ENCODE data around the gene GABARAPL1.
"Not testable (repeated sequence)": the region's sequence is repeated elsewhere in the genome, so short reads cannot be mapped to it uniquely, and the experiment has no call there.

The GABARAPL1 gene

DNA sequence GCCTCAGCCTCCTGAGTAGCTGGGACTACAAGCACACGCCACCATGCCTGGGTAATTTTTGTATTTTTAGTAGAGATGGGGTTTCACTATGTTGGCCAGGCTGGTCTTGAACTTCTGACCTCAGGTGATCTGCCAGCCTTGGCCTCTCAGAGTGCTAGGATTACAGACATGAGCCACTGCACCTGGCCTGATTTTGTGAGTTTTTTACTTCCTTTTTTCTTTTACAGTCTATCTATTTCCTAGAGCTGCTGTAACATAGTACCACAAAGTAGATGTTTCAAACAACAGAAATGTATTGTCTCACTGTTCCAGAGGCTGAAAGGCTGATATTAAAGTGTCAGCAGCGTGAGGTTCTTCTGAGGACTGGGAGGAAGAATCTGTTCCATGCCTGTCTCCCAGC lies 8.2 kb upstream of the GABARAPL1 start:
- not testable (repeated sequence) for DNase-seq

DNA sequence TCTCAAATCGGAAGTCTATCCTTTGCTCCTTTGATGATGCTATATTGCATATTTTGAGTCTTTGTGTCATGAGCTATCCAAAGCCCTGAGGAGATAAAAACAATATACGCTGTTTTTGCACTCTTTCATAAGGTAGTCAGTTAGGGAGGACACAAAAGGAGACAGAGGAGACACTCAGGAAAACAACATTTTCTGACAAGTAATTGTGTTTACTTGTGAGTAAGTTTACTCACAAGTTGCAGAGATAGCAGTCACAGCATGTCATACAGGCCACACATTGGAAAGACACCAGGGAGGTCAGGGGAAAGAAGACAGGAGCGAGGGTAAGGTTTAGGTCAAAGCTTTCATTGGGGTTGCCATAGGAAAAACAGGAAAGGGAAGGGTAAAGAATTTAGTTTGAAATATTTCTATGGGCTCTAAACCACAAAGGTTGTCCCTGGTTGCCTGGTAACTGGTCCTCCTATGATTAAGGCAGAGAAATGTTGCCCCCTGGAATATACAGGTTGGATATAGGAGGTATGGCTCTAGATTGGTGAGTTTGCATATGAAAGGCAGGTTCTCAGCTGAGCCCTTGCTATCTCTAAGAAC lies 7.4 kb upstream of the GABARAPL1 start:
- DNase-seq: no peak

DNA sequence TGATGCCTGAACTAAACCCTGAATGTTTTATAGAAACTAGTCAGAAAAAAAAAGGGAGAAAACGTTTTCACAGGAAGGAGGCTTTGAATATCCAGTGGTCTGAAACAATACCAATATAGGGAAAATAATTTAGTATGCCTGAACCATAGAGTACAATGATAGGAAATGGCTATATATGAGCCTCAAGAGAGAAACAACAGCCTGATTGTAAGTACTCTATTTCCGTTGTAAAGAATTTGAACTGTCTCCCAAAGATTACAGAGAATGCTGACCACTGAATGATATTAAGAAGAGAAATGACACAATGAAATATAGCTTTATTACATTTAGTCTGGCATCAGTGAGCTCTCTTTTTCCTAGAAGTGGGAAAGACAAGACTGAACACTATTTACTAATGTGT lies 5.5 kb upstream of the GABARAPL1 start:
- DNase-seq: no peak

DNA sequence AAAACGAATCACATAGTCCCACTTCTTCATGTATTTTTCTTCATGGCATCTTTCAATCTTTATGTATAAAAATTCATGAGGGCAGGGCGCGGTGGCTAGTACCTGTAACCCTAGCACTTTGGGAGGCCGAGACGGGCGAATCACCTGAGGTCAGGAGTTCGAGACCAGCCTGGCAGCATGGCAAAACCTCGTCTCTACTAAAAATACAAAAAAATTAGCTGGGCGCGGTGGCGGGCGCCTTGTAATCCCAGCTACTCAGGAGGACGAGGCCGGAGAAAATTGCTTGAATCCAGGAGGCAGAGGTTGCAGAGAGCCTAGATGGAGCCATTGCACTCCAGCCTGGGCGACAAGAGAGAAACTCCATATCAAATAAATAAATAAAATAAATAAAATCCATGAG lies 2.5 kb upstream of the GABARAPL1 start:
- DNase-seq: no peak

DNA sequence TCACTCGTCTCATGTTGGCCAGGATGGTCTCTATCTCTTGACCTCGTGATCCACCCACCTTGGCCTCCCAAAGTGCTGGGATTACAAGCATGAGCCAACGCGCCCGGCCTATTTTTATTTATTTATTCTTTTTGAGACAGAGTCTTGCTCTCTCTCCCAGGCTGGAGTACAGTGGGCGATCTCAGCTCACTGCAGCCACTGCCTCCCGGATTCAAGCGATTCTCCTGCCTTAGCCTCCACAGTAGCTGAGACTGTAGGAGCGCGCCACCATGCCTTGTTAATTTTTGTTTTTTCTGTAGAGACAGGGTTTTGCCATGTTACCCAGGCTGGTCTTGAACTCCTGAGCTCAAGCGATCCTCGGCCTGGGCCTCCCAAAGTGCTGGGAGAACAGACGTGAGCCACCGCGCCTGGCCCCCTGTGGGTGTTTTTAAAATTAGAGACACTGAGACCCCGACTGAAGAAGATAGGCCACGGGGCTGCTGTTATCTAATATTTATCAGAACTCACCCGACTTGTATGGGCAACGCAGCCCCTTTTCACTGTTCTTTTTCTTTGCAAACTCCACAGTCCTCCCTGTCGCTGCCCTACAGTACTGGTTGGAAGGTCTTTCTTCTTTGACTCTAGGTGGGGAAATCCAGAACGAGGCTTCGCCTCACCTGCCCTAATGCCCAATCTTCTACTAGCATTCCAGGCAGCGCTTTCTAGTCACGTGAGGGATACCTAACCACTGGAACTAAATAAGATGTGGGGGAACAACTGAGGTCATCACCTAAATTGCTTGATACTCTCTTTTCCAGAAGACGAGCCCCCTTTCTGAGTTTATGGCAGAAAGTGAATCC lies 1.4 kb upstream of the GABARAPL1 start:
- DNase-seq: no peak

DNA sequence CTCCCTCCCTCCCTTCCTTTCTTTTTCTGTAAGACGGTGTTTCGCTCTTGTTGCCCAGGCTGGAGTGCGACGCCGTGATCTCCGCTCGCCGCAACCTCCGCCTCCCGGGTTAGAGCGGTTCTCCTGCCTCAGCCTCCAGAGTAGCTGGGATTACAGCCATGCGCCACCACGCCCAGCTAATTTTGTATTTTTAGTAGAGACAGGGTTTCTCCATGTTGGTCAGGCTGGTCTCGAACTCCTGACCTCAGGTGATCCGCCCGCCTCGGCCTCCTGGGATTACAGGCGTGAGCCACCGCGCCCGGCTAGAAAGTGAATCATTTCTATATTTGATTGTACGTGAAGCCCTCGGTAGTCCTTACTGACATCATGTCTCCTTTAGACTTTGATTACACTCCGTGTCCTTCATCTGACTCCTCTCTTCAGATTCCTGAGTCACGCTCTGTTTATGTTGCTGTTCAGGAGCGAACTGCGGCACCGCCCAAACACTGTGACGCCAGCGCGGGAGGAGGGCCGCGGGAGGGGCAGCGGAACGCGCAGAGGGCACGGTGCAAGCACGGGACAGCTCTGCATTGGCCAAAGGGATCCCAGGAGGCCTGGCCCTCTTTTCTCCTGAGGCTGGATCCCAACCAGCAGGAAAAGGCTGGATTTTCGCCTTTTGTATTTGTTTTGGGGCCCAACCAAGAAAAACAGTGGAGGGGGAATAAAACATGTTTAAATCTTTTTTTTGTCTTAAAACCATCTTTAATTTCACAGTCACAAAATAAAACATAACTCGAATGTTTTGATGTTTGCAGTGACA lies 538 bp upstream of the GABARAPL1 start:
- DNase-seq: peak; percentile 67 to 75

DNA sequence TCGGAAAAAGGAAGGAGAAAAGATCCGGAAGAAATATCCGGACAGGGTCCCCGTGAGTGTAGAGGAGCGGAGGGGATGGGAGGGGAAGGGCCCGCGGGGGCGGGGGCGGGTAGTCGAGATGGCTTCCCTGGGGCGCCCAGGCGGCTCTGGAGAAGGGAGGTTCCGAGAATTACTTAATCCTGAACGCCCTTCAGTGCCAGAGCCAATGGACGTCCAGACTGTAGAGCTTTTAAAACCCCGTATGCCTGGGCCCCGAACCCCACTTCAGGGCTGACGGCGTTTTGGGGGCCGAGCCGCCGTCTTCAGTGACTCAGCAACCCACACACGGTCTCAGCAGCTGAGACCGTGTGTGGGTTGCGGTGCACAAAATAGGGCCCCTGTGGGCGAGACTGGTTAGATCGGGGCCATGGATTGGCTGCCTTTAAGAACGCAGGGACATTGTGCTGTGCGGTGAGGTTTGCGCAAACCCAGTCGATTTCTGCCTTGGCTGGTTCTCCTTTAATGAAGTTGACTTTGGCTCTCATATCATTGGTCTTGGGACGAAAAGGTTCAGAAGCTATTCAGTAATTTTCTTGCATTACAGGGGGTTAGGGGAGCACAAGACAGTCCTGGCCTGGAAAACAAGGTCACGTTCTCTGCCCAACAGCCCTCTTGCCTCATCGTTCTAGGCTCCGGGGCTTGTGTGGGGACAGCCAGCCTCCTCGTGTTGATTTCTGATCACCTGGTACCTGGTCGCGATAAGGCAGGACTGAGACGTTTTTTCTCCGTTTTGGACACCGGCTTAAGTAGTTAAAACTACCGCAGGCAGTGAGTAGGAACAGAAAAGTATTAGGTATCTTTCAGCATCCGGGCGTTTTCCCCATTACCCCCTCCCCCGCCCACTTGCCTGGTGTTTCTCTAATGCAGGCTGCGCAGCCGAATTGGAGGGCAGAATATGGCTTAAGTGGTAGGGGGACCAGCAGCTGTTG lies 775 bp downstream of the GABARAPL1 start:
- DNase-seq: peak in 1 of 2 experiments; percentile 4

DNA sequence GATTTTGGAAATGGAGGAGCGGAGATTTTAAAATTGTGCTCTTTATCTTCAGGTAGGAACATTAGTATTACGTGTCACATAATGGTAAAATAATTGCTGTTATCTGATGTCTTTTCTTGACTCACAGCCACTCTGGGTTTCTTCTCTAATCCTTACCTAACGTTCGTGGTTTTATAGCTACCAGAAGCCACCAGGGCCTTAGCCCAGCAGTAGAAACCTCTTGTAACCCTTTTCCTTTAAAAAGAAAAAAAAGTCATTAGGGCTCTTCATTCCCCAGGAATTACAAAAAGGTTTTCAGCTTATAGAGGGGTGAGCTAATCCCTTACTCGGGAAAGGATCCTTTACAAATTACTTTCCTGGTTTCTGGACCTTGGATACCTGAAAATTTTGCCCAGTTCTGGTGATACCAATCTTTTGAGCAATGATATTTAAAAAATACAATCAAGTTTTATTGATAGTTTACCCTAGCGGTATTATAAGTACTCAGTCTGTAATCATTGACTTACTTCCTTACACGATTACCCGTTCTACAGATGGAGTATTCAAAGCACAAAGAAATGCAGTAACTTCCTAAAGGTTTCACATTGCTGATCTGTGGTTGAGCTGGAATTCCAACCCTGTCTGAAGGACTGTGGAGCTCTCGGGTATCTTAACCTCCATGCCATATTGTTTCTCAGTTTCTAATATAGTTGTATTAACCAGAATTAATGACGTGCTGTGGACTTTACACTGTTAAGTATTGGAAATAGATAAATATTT lies 1.6 kb downstream of the GABARAPL1 start:
- DNase-seq: peak in 1 of 2 experiments; percentile 10

DNA sequence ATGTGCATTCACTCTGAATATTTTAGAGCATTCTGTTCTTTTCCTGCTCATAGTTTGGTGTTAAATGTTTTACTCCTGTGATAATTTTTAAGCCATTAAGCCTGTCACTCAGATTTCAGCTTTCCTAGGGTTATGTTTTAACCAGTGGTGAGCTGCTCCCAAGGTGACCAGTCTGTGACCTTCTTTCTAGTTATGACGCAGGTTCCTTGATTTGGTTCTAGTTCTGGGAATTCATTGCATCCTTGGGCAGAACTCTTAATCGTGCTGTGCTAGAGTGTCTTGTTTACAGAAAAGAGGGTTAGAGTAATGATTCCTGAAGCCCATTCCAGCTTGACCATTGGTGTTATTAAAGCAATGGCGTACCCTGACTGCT lies 2.2 kb downstream of the GABARAPL1 start:
- no peak for DNase-seq

DNA sequence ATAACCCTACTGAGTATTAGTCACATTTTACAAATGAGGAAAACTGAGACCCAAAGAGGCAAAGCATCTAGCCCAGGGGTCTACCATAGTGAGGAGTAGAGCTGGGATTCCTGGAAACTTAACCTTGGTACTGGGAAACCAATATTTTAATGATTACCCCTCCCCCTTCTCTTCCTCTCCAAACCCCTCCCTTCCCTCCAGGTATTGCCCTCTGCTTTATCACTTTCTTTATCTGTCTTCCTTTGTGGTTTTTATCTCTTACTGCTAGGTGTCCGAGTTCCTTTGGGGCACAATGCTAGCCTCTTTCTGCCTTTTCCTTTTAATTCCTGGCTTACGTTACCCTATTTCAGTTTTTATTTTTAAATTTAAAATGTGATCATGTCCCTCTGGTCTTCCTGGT lies 2.8 kb downstream of the GABARAPL1 start:
- no peak for DNase-seq

DNA sequence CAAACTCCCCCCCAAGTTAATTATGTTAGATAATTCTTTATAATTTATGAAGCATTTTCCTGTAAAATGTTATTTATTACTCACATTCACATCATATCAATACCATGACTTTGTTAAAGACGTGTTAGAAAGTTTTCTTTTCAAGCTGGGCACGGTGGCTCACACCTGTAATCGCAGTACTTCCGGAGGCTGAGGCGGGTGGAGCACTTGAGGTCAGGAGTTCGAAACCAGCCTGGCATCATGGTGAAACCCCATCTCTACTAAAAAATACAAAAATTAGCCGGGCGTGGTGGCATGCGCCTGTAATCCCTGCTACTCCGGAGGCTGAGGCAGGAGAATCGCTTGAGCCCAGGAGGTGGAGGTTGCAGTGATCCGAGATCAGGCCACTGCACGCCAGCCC lies 3.3 kb downstream of the GABARAPL1 start:
- not testable (repeated sequence) for DNase-seq

DNA sequence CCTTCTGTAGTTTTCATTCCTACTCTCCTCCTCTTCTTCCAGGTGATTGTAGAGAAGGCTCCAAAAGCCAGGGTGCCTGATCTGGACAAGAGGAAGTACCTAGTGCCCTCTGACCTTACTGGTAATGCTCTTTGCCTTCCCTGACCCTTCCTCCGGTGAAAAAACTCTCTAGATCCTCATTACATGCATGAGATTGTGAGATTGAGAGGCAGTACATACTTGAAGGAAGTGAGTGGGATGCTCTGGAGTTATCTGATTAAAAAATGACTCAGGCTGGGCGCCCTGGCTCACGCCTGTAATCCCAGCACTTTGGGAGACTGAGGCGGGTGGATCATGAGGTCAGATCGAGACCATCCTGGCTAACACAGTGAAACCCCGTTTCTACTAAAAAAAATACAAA lies 5.3 kb downstream of the GABARAPL1 start:
- DNase-seq: no peak

DNA sequence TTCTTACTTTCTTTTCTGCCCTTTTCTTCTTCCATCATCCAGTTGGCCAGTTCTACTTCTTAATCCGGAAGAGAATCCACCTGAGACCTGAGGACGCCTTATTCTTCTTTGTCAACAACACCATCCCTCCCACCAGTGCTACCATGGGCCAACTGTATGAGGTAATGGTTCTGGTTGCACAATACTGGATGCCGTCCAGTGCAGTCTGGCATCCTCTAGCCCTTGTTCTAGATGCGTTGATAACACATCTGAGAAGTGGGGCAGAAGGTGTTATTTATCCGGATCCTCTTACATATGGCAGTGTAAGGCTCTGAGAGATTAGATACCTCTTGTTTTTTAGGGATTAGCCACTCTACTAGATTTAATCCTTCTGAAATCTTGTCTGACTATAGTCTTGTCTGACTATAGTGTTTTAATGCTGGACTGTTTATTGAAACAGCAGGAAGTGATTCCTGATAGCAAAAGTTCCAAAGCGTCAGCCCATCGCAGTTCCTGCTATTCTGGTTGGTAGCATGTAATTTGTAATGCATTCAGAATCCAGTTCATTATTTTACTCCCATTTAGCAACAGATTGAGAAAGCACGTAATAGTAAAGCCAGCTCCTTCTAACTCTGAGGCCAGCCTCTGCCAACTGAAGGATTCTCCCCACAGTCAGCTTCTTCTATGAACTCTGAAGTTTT lies 7.9 kb downstream of the GABARAPL1 start:
- peak; percentile 24 to 48 for DNase-seq

DNA sequence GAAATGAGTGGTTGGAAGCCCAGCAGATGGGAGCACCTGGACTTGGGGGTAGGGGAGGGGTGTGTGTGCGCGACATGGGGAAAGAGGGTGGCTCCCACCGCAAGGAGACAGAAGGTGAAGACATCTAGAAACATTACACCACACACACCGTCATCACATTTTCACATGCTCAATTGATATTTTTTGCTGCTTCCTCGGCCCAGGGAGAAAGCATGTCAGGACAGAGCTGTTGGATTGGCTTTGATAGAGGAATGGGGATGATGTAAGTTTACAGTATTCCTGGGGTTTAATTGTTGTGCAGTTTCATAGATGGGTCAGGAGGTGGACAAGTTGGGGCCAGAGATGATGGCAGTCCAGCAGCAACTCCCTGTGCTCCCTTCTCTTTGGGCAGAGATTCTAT lies 9.2 kb downstream of the GABARAPL1 start:
- no peak for DNase-seq

DNA sequence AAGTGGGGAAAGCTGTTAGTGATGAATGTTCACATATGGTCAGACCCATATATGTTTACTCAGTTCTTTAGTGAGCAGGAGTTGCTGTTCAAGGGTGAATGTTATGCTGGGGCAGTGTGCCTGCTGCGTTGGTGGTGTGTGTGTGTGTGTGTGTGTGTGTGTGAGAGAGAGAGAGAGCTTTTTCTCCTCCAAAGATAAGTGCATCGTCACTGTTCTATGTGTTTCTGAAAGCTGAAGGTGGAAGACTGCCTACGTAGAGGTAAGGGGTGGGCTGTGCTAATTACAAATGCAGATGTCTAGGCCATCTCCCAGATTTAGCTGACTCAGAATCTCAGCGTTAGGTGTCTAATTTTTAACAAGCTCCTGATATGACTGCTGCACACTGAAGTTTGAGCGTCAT lies 10.5 kb downstream of the GABARAPL1 start:
- no peak for DNase-seq

DNA sequence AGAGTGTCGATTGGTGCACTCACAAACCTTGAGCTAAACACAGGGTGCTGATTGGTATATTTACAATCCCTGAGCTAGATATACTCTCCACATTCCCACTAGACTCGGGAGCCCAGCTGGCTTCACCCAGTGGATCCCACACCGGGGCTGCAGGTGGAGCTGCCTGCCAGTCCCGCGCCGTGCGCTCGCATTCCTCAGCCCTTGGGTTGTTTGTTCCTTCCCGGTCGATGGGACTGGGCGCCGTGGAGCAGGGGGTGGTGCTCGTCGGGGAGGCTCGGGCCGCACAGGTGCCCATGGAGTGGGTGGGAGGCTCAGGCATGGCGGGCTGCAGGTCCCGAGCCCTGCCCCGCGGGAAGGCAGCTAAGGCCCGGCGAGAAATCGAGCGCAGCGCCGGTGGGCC lies 12.7 kb downstream of the GABARAPL1 start:
- not testable (repeated sequence) for DNase-seq

DNA sequence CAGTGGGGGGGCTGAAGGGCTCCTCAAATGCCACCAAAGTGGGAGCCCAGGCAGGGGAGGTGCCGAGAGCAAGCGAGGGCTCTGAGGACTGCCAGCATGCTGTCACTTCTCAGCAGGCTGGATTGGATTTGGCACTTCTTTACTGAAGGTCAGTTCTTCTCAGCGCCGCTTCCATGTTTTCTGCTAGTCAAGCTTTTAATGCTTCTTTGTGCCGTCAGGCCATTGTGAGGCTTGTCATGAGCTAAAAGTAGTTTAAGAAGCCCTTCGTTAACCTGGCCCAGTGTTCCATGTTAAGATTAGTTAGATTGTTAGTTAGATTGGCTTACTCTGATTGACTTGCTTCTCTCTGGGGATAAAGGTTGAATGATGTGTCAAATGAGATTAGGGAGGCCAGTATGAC lies 13.4 kb downstream of the GABARAPL1 start:
- no peak for DNase-seq

DNA sequence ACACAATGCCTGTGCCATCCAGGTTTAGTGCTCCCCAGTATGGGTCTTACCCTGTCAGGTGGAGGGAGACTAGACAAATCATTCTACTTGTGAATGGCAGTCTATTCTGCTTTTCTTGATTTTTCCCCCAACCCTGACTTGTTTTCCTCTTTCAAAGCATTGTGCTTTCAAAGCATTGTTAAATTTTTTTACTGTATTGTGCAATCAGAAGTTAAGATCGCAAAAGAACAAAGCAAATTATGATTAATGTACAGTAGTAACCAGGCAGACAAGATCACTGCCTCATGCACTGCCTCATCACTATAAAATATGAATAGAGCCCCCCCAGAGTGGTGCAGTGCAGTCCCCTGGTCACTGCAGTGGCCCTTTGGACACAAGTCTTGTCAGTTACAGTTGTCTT lies 14.1 kb downstream of the GABARAPL1 start:
- DNase-seq: no peak

DNA sequence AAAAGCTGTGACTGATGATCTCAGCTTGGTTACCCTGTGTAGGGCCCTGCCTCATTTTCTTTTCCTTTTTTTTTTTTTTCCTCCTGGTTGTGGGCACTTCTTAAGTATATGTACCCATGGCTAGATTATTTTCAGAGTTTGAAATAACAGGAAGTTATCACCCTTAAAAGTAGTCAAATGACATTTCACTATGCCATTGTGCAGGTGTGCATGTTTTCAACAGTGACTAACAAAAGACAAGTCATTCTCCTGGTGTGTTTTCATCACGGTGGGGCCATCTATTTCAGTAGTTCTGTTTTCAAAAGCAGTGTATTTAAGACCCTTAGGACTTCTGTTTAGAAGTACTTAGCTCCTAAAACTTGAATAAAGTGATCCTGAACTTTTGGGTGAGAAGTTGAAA lies 15.0 kb downstream of the GABARAPL1 start:
- DNase-seq: no peak

DNA sequence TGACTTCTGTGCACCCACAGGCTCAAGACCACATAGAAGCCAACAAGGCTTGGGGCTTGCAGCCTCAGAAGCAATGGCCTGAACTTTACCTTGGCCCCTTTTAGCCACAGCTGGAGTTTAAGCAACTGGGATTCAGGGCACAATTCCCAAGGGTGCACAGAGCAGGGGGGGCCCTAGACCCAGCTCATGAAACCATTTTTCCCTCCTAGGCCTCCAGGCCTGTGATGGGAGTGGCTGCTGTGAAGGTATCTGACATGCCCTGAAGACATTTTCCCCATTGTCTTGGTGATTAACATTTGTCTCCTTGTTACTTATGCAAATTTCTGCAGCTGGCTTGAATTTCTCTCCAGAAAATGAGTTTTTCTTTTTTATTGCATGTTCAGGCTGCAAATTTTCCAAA lies 21.9 kb downstream of the GABARAPL1 start:
- no peak for DNase-seq

Measured in cerebellar nuclear complex (tissue), 1 donor.